Measurements from ENCODE around the gene ACTR3C.

ACTR3C gene

GRCh38 chr7:150340024-150340749 is 16.8 kb upstream of the ACTR3C start:
- TF ChIP-seq ZFP3 (CRISPR knock-in tag; IDR thresholded peaks at IDR 0.05) (no peak), ZNF70 (CRISPR knock-in tag; IDR thresholded peaks at IDR 0.05) (no peak), CSDC2 (CRISPR knock-in tag; IDR thresholded peaks at IDR 0.05) (no peak), PPARA (CRISPR knock-in tag; IDR thresholded peaks at IDR 0.05; ENCODE audit: borderline replicate concordance) (no peak), CSRNP3 (CRISPR knock-in tag; IDR thresholded peaks at IDR 0.05) (no peak), TOX (CRISPR knock-in tag; IDR thresholded peaks at IDR 0.05; ENCODE audit: borderline replicate concordance) (no peak), OSR1 (CRISPR knock-in tag; IDR thresholded peaks at IDR 0.05) (no peak), GLIS3 (CRISPR knock-in tag; IDR thresholded peaks at IDR 0.05) (no peak), PATZ1 (CRISPR knock-in tag; IDR thresholded peaks at IDR 0.05; ENCODE audit: borderline replicate concordance) (no peak)
- ATAC-seq = no peak

GRCh38 chr7:150339409-150339809 is 16.1 kb upstream of the ACTR3C start:
- ATAC-seq = no peak
- no peak for TF ChIP-seq CSRNP3 (CRISPR knock-in tag; IDR thresholded peaks at IDR 0.05)
- no peak for TF ChIP-seq ZNF8 (CRISPR knock-in tag; IDR thresholded peaks at IDR 0.05)
- no peak for TF ChIP-seq PATZ1 (CRISPR knock-in tag; IDR thresholded peaks at IDR 0.05; ENCODE audit: borderline replicate concordance)
- no peak for TF ChIP-seq RARB (CRISPR knock-in tag; IDR thresholded peaks at IDR 0.05)
- no peak for TF ChIP-seq PPARA (CRISPR knock-in tag; IDR thresholded peaks at IDR 0.05; ENCODE audit: borderline replicate concordance)
- TF ChIP-seq BACH2 (CRISPR knock-in tag; IDR thresholded peaks at IDR 0.05; ENCODE audit: borderline replicate concordance) = no peak
- TF ChIP-seq OSR1 (CRISPR knock-in tag; IDR thresholded peaks at IDR 0.05) = no peak
- no peak for TF ChIP-seq TOX (CRISPR knock-in tag; IDR thresholded peaks at IDR 0.05; ENCODE audit: borderline replicate concordance)
- TF ChIP-seq ZFP30 (CRISPR knock-in tag; IDR thresholded peaks at IDR 0.05) = no peak
- no peak for TF ChIP-seq ZFP3 (CRISPR knock-in tag; IDR thresholded peaks at IDR 0.05)
- no peak for TF ChIP-seq ISL1 (CRISPR knock-in tag; IDR thresholded peaks at IDR 0.05)
- no peak for TF ChIP-seq SNAI2 (CRISPR knock-in tag; IDR thresholded peaks at IDR 0.05)
- no peak for TF ChIP-seq GLIS3 (CRISPR knock-in tag; IDR thresholded peaks at IDR 0.05)
- TF ChIP-seq CSDC2 (CRISPR knock-in tag; IDR thresholded peaks at IDR 0.05) = no peak
- TF ChIP-seq CREB5 (CRISPR knock-in tag; IDR thresholded peaks at IDR 0.05; ENCODE audit: low read depth) = no peak
- no peak for TF ChIP-seq ZNF565 (CRISPR knock-in tag; conservative IDR thresholded peaks at IDR 0.05; ENCODE audit: low read depth)
- no peak for TF ChIP-seq TCF4 (CRISPR knock-in tag; IDR thresholded peaks at IDR 0.05; ENCODE audit: borderline replicate concordance)

- ATAC-seq = no peak
- TF ChIP-seq ARNTL (CRISPR knock-in tag; IDR thresholded peaks at IDR 0.05; ENCODE audit: borderline replicate concordance, low read depth) = no peak
- no peak for TF ChIP-seq ZFP3 (CRISPR knock-in tag; IDR thresholded peaks at IDR 0.05)
- TF ChIP-seq CSRNP3 (CRISPR knock-in tag; IDR thresholded peaks at IDR 0.05) = no peak
- no peak for TF ChIP-seq ESRRG (CRISPR knock-in tag; IDR thresholded peaks at IDR 0.05)
- TF ChIP-seq OSR1 (CRISPR knock-in tag; IDR thresholded peaks at IDR 0.05) = no peak
- no peak for TF ChIP-seq CSDC2 (CRISPR knock-in tag; IDR thresholded peaks at IDR 0.05)
- TF ChIP-seq TCF4 (CRISPR knock-in tag; IDR thresholded peaks at IDR 0.05; ENCODE audit: borderline replicate concordance) = no peak
- no peak for TF ChIP-seq POU6F1 (CRISPR knock-in tag; IDR thresholded peaks at IDR 0.05; ENCODE audit: borderline replicate concordance, low read depth)
- no peak for TF ChIP-seq ZNF70 (CRISPR knock-in tag; IDR thresholded peaks at IDR 0.05)
Observed at GRCh38 chr7:150338166-150338829, 15.0 kb upstream of the ACTR3C start.
